ENCODE measurements around the gene ARHGAP32. TPM values are rescaled to one million over a fixed set of nuclear protein-coding genes. Genes with fewer than 3 reads are reported as not detected.
"Not testable (repeated sequence)": the region's sequence is repeated elsewhere in the genome, so short reads cannot be mapped to it uniquely, and the experiment has no call there.

The ARHGAP32 gene
- total RNA-seq, 2 experiments from 2014 or later: 8.7 to 10.0 TPM

GRCh38 chr11:129012880-129013279 lies 179.2 kb downstream of the ARHGAP32 start:
- no peaks in the 10 kb centered on the region for H3K9me3 ChIP-seq (ENCODE audit: control insufficient read depth in 1 of 2, insufficient read depth in 1 of 2, low read length in 2 of 2)
- peaks cover 0 to 3% of the 10 kb centered on the region in 2 experiments for H3K27me3 ChIP-seq (ENCODE audit: control insufficient read depth in 1 of 2, insufficient read depth in 2 of 2, low read length in 2 of 2)
- Mint-ChIP-seq H3K27ac (no peak overlapping the region), H3K27me3 (no peaks in the 10 kb centered on the region), H3K36me3 (ENCODE audit: low read depth) (peaks cover 23% of the 10 kb centered on the region), H3K4me1 (ENCODE audit: low read depth) (peaks cover 6% of the 10 kb centered on the region), H3K9me3 (no peaks in the 10 kb centered on the region), H3K4me3 (no peak overlapping the region)
- ATAC-seq (ENCODE audit: poor library complexity): no peak
- no peaks in the 10 kb centered on the region for H3K4me1 ChIP-seq (ENCODE audit: insufficient read depth, low read length)
- H3K36me3 ChIP-seq (ENCODE audit: insufficient read depth, low read length): no peaks in the 10 kb centered on the region
- H3K27ac ChIP-seq (ENCODE audit: low read depth in 1 of 2, low read length in 2 of 2): no peak overlapping the region
- intact Hi-C loops (cut with DNase I, micrococcal nuclease): no loop called here
- DNase-seq: no peak
- H3K4me3 ChIP-seq (ENCODE audit: low read length): no peak overlapping the region
- ChIA-PET POLR2A (no interaction called here), CTCF (no interaction called here)
- TF ChIP-seq CTCF (IDR thresholded peaks at IDR 0.05): no peak

GRCh38 chr11:129006161-129006560 lies 186.0 kb downstream of the ARHGAP32 start:
- intact Hi-C loops (cut with DNase I, micrococcal nuclease): no loop called here
- ATAC-seq (ENCODE audit: poor library complexity) (no peak), DNase-seq (no peak)
- peaks cover 24% of the 10 kb centered on the region for H3K9me3 Mint-ChIP-seq
- H3K36me3 ChIP-seq (ENCODE audit: insufficient read depth, low read length): no peaks in the 10 kb centered on the region
- CTCF ChIA-PET: no interaction called here
- no peak overlapping the region for H3K27ac Mint-ChIP-seq
- H3K27ac ChIP-seq (ENCODE audit: low read depth in 1 of 2, low read length in 2 of 2): no peak overlapping the region
- H3K9me3 ChIP-seq (ENCODE audit: control insufficient read depth in 1 of 2, insufficient read depth in 1 of 2, low read length in 2 of 2): peaks cover 10 to 14% of the 10 kb centered on the region in 2 experiments
- H3K4me3 Mint-ChIP-seq: no peak overlapping the region
- H3K4me1 Mint-ChIP-seq (ENCODE audit: low read depth): no peaks in the 10 kb centered on the region
- H3K4me1 ChIP-seq (ENCODE audit: insufficient read depth, low read length): no peaks in the 10 kb centered on the region
- H3K27me3 Mint-ChIP-seq: no peaks in the 10 kb centered on the region
- no peak for TF ChIP-seq CTCF (IDR thresholded peaks at IDR 0.05)
- POLR2A ChIA-PET: no interaction called here
- H3K27me3 ChIP-seq (ENCODE audit: control insufficient read depth in 1 of 2, insufficient read depth in 2 of 2, low read length in 2 of 2): peaks cover 0 to 4% of the 10 kb centered on the region in 2 experiments
- H3K36me3 Mint-ChIP-seq (ENCODE audit: low read depth): peaks cover 54% of the 10 kb centered on the region
- no peak overlapping the region for H3K4me3 ChIP-seq (ENCODE audit: low read length)

GRCh38 chr11:128999165-128999564 lies 193.0 kb downstream of the ARHGAP32 start:
- DNase-seq; intact Hi-C loops (cut with DNase I, micrococcal nuclease); ATAC-seq (ENCODE audit: poor library complexity); H3K36me3 ChIP-seq (ENCODE audit: insufficient read depth, low read length); CTCF ChIA-PET; H3K27me3 Mint-ChIP-seq; H3K4me1 Mint-ChIP-seq (ENCODE audit: low read depth); H3K4me3 ChIP-seq (ENCODE audit: low read length); H3K27ac ChIP-seq (ENCODE audit: low read depth in 1 of 2, low read length in 2 of 2); H3K27me3 ChIP-seq (ENCODE audit: control insufficient read depth in 1 of 2, insufficient read depth in 2 of 2, low read length in 2 of 2); H3K27ac Mint-ChIP-seq; H3K4me1 ChIP-seq (ENCODE audit: insufficient read depth, low read length); POLR2A ChIA-PET; H3K4me3 Mint-ChIP-seq: not testable (repeated sequence)
- H3K36me3 Mint-ChIP-seq (ENCODE audit: low read depth): peaks cover 67% of the 10 kb centered on the region
- H3K9me3 ChIP-seq (ENCODE audit: control insufficient read depth in 1 of 2, insufficient read depth in 1 of 2, low read length in 2 of 2): peaks cover 11 to 31% of the 10 kb centered on the region in 2 experiments
- peaks cover 24% of the 10 kb centered on the region for H3K9me3 Mint-ChIP-seq

DNA sequence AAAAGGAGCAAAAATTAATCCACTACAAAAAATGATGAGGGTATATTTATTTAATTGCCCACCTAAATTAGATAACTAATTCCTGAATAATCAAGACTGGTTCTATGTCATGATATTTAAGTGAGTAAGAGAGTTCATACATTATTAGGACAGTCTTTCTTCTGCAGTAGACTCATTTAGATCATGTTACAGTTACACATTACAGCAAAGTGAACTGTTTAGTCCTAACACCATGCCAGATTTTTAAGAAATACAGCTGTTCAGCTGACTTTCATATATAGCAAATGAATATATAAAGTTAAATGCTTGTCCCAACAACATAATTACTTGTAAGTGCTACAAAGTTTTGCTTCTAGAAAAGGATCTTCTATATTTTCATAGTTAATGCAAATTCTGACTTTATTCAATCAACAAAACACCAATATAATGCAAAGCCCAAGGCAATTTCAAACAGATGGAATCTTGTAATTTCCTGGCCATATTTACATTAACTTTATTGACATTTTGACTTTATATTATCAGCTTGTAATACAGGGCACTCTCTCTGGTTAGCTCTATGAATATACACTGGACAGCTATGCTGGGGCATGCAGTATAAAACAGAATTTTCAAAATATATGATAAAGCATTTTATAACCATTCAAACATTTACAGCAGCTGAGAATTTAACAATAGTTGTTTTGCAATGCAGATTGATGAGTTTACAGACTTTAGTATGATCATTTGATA lies 203.7 kb downstream of the ARHGAP32 start:
- no peak for DNase-seq
- H3K9me3 Mint-ChIP-seq: peaks cover 2% of the 10 kb centered on the region
- peaks cover 43% of the 10 kb centered on the region for H3K36me3 Mint-ChIP-seq (ENCODE audit: low read depth)
- intact Hi-C loops (cut with DNase I, micrococcal nuclease): no loop called here
- H3K9me3 ChIP-seq (ENCODE audit: control insufficient read depth in 1 of 2, insufficient read depth in 1 of 2, low read length in 2 of 2): no peaks in the 10 kb centered on the region
- H3K27me3 Mint-ChIP-seq: no peaks in the 10 kb centered on the region
- H3K27ac Mint-ChIP-seq: no peak overlapping the region
- no peak overlapping the region for H3K4me3 Mint-ChIP-seq
- no peak overlapping the region for H3K4me3 ChIP-seq (ENCODE audit: low read length)
- no peaks in the 10 kb centered on the region for H3K4me1 ChIP-seq (ENCODE audit: insufficient read depth, low read length)
- no peaks in the 10 kb centered on the region for H3K4me1 Mint-ChIP-seq (ENCODE audit: low read depth)
- ATAC-seq (ENCODE audit: poor library complexity): no peak
- POLR2A ChIA-PET: no interaction called here
- TF ChIP-seq CTCF (IDR thresholded peaks at IDR 0.05): no peak
- no peaks in the 10 kb centered on the region for H3K27me3 ChIP-seq (ENCODE audit: control insufficient read depth in 1 of 2, insufficient read depth in 2 of 2, low read length in 2 of 2)
- H3K36me3 ChIP-seq (ENCODE audit: insufficient read depth, low read length): no peaks in the 10 kb centered on the region
- CTCF ChIA-PET: no interaction called here
- H3K27ac ChIP-seq (ENCODE audit: low read depth in 1 of 2, low read length in 2 of 2): no peak overlapping the region
